Uterus (tissue), 2 donors: ENCODE results near the gene OXCT1.

Experiments
- POLR2A ChIP-seq, 2 donors: fragments of 450-650 bp; IDR thresholded peaks; one replicate each; pipeline ENCODE4 v1.6.1; 2016; ENCODE audit warnings: antibody characterized with exemption in 2 of 2, mild to moderate bottlenecking in 1 of 2, moderate library complexity in 1 of 2
- TF ChIP-seq, protein P1 (sequence below), 4 experiments: fragments of 200-600 bp in 2 of 4; fragments of 450-650 bp in 2 of 4; sonication (generic) in 2 of 4; IDR thresholded peaks; one replicate each; pipeline ENCODE4 v1.5.1; 2016 to 2019; ENCODE audit warnings: antibody characterized with exemption in 4 of 4, mild to moderate bottlenecking in 2 of 4, moderate library complexity in 1 of 4

- TF ChIP-seq, protein P1, sequence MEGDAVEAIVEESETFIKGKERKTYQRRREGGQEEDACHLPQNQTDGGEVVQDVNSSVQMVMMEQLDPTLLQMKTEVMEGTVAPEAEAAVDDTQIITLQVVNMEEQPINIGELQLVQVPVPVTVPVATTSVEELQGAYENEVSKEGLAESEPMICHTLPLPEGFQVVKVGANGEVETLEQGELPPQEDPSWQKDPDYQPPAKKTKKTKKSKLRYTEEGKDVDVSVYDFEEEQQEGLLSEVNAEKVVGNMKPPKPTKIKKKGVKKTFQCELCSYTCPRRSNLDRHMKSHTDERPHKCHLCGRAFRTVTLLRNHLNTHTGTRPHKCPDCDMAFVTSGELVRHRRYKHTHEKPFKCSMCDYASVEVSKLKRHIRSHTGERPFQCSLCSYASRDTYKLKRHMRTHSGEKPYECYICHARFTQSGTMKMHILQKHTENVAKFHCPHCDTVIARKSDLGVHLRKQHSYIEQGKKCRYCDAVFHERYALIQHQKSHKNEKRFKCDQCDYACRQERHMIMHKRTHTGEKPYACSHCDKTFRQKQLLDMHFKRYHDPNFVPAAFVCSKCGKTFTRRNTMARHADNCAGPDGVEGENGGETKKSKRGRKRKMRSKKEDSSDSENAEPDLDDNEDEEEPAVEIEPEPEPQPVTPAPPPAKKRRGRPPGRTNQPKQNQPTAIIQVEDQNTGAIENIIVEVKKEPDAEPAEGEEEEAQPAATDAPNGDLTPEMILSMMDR (IDR thresholded peaks at IDR 0.05): no peak
- TF ChIP-seq POLR2A (IDR thresholded peaks at IDR 0.05): no peak
These were observed 7.9 kb upstream of the OXCT1 start for GRCh38 chr5:41878173-41878572.
